PC-3 (cell line): ENCODE data around the gene KLHL21.

Source experiments
- CTCF ChIP-seq: fragments of 300-600 bp; sonication (generic); conservative IDR thresholded peaks from 2 replicates; pipeline ENCODE4 v1.5.1; 2017; ENCODE audit warnings: antibody characterized with exemption, low read depth, mild to moderate bottlenecking, low read length
- EZH2phosphoT487 ChIP-seq: fragments of 300-600 bp; sonication (generic); IDR thresholded peaks from 2 replicates; pipeline ENCODE4 v1.6.1; 2018; ENCODE audit warnings: mild to moderate bottlenecking, antibody characterized with exemption, low read length, borderline replicate concordance

DNA sequence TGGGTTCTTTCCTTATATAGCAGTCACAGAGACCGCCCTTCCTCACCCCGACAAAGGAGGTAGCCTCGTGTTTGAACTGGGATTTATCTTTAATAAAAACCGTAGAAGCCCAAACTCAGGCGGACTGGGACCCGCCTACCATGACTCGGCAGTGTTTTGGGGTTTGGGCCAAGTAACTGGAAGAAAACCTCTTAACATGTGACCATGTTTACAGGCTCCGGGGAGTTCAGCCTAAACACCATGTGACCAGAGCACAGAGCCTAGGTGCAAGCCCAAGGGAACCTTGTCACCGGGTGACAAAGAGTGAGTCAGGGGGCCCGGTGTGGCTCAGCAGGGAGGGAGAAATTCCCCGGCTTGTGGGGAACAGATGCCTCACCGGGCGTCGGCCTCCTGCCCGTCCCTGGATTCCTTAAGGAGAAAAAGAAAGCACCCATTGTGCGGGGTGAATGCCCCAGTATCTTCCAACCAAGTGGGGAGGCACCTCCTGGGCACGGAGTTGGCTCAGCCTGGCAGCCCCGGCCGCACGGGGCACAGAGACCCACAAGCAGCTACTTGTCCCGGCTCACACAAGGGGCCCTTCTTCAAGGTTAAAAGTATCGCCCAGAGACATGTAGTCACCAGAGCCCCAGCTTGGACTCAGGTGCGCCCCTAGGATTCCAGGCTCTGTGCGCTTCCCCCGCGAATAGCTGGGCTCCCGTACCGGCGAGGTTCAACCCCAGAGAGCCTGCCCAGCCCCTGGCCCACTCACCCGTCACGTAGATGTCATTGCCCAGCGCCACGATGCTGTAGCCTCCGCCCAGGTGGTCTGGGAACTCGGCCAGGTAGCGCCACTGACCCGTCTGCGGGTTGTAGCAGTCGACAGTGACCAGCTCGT lies 1.4 kb downstream of the KLHL21 start:
- TF ChIP-seq EZH2phosphoT487: peak; percentile 76; the same call in 1 of the 2 replicates
- no peak; the same call in 1 of the 2 replicates for TF ChIP-seq CTCF
